ENCODE results near the gene NAV2. TPM values are rescaled to one million over a fixed set of nuclear protein-coding genes. Genes with fewer than 3 reads are reported as not detected.

The NAV2 gene
- total RNA-seq, 1 experiment from 2014 or later: 46.3 TPM

GRCh38 chr11:19929147-19929546 is 216.5 kb downstream of the NAV2 start:
- Histone ChIP-seq H3K9me3 (ENCODE audit: control insufficient read depth, low read depth, low read length) (no peaks in the 10 kb centered on the region), H4K20me1 (ENCODE audit: control insufficient read depth, insufficient read depth, insufficient read length) (no peaks in the 10 kb centered on the region)
- no CpG with 5 or more reads among the region's 2 CpGs for WGBS (ENCODE audit: extremely low coverage, insufficient read length, low lambda C conversion rate)

More at GRCh38 chr11:19929147-19929546, 216.5 kb downstream of the NAV2 start:
- Histone ChIP-seq H2BK15ac (ENCODE audit: low read depth, low read length) (no peak overlapping the region), H3K23ac (ENCODE audit: insufficient read length, low read depth, low read length) (no peak overlapping the region), H2BK120ac (ENCODE audit: low read depth, low read length, poor library complexity, severe bottlenecking) (no peak overlapping the region), H4K5ac (ENCODE audit: insufficient read length, low read depth, low read length) (no peak overlapping the region), H3K18ac (ENCODE audit: insufficient read length, low read depth, low read length) (no peak overlapping the region), H4K91ac (ENCODE audit: insufficient read length, low read depth, low read length) (no peak overlapping the region), H3K4ac (ENCODE audit: low read depth, low read length) (no peak overlapping the region), H3K4me2 (ENCODE audit: insufficient read depth, insufficient read length, low read length) (no peak overlapping the region), H4K8ac (replicated peaks; ENCODE audit: insufficient read length, low read depth, low read length) (no peak overlapping the region), H3K14ac (ENCODE audit: insufficient read depth, low read length) (no peak overlapping the region), H3K27me3 (ENCODE audit: insufficient read depth, low read length) (no peaks in the 10 kb centered on the region), H2BK20ac (ENCODE audit: low read depth, low read length, poor library complexity, severe bottlenecking) (no peak overlapping the region), H2AK5ac (ENCODE audit: insufficient read length, low read length) (no peak overlapping the region), H3K79me1 (ENCODE audit: insufficient read depth, low read depth, low read length, poor library complexity, severe bottlenecking) (no peaks in the 10 kb centered on the region), H3K27ac (ENCODE audit: insufficient read length, low read depth, low read length) (no peak overlapping the region), H3K23me2 (ENCODE audit: insufficient read length, low read depth, low read length, poor library complexity, severe bottlenecking) (no peaks in the 10 kb centered on the region), H2AFZ (ENCODE audit: low read length) (no peak overlapping the region), H3K56ac (ENCODE audit: insufficient read length, low read depth, low read length) (no peak overlapping the region), H2BK12ac (ENCODE audit: insufficient read length, low read depth, low read length) (no peak overlapping the region), H3K9ac (ENCODE audit: extremely low read depth, insufficient read length, low read length) (no peak overlapping the region), H3K4me1 (ENCODE audit: insufficient read depth, low read length) (no peaks in the 10 kb centered on the region), H3K79me2 (ENCODE audit: insufficient read depth, low read length) (no peaks in the 10 kb centered on the region), H3T11ph (ENCODE audit: low read length) (no peak overlapping the region), H2BK5ac (ENCODE audit: insufficient read length, low read length) (no peak overlapping the region)
- Mint-ChIP-seq H3K27ac (peak overlapping the region in 1 of 3 experiments; percentile 77; a peak in 1 of 7 replicates), H3K27me3 (ENCODE audit: low read depth) (no peaks in the 10 kb centered on the region), H3K9me3 (no peaks in the 10 kb centered on the region), H3K4me1 (peaks cover 0 to 4% of the 10 kb centered on the region in 2 experiments; a peak in 2 of 4 replicates), H3K4me3 (no peak overlapping the region), H3K36me3 (ENCODE audit: insufficient read depth in 1 of 3, low read depth in 3 of 3) (peaks cover 2 to 15% (median 15%) of the 10 kb centered on the region in 3 experiments; a peak in 6 of 7 replicates)
- TF ChIP-seq, protein P1, sequence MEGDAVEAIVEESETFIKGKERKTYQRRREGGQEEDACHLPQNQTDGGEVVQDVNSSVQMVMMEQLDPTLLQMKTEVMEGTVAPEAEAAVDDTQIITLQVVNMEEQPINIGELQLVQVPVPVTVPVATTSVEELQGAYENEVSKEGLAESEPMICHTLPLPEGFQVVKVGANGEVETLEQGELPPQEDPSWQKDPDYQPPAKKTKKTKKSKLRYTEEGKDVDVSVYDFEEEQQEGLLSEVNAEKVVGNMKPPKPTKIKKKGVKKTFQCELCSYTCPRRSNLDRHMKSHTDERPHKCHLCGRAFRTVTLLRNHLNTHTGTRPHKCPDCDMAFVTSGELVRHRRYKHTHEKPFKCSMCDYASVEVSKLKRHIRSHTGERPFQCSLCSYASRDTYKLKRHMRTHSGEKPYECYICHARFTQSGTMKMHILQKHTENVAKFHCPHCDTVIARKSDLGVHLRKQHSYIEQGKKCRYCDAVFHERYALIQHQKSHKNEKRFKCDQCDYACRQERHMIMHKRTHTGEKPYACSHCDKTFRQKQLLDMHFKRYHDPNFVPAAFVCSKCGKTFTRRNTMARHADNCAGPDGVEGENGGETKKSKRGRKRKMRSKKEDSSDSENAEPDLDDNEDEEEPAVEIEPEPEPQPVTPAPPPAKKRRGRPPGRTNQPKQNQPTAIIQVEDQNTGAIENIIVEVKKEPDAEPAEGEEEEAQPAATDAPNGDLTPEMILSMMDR (conservative IDR thresholded peaks at IDR 0.05): no peak
- DNase-seq: no peak
